Ovary (tissue), 9 donors: ENCODE data around the gene ORMDL2. TPM values are rescaled to one million over a fixed set of nuclear protein-coding genes. Genes with fewer than 3 reads are reported as not detected.

Experiments used
- DNase-seq, 5 donors: peaks; one replicate each; pipeline ENCODE4 v3.0.0-alpha.2; 2019 to 2020
- H3K27ac ChIP-seq, 2 donors: fragments of 200-600 bp; one replicate each; pipeline versions ENCODE4 v1.5.1 to v1.8.0; 2019 to 2022
- H3K27me3 ChIP-seq: fragments of 200-600 bp; one replicate; pipeline ENCODE4 v1.8.0; 2022
- H3K36me3 ChIP-seq: fragments of 200-600 bp; sonication (generic); one replicate; pipeline ENCODE4 v1.5.1; 2019
- H3K4me1 ChIP-seq: one replicate; pipeline ENCODE4 v1.8.1; 2013; ENCODE audit warnings: mild to moderate bottlenecking, moderate library complexity; ENCODE audit not compliant: insufficient read depth
- H3K4me3 ChIP-seq: fragments of 200-600 bp; sonication (generic); one replicate; pipeline ENCODE4 v1.5.1; 2017
- H3K9me3 ChIP-seq, 2 donors: fragments of 200-600 bp in 1 of 2; sonication (generic) in 1 of 2; one replicate each; pipeline versions ENCODE4 v1.5.1 to v1.8.1; 2013 to 2019; ENCODE audit warnings: mild to moderate bottlenecking in 1 of 2, moderate library complexity in 1 of 2
- CTCF ChIP-seq, 3 donors: fragments of 450-650 bp in 2 of 3; fragments of 200-600 bp in 1 of 3; IDR thresholded peaks; one replicate each; pipeline versions ENCODE4 v1.5.1 to v1.8.0; 2016 to 2022; ENCODE audit warnings: antibody characterized with exemption in 3 of 3, mild to moderate bottlenecking in 1 of 3
- EP300 ChIP-seq: sonication (generic); formaldehyde crosslinking; IDR thresholded peaks from one replicate; pipeline ENCODE4 v1.6.1; 2017; ENCODE audit warnings: antibody characterized with exemption
- POLR2A ChIP-seq: fragments of 450-650 bp; IDR thresholded peaks from one replicate; pipeline ENCODE4 v1.6.1; 2017; ENCODE audit warnings: antibody characterized with exemption, mild to moderate bottlenecking, moderate library complexity
- WGBS, 3 donors: extraction: QIAGEN DNeasy Blood & Tissue Kit in 1 of 3; methylation state at CpG; one replicate each; pipeline versions ENCODE4 v1.1.5 to v1.1.7; 2013 to 2017; 5-methylcytosine and 5-hydroxymethylcytosine counted together
- intact Hi-C, 4 donors: fragments of 100-400 bp; cut with DNase I; formaldehyde crosslinking; loops; one replicate each; pipeline versions ENCODE4 v1.11.0 to v1.15.1; 2022 to 2023
- polyA plus RNA-seq, 2 donors: library from polyadenylated mRNA; stranded (reverse); fragments of 200-250 nt in 1 of 2; fragments of 350-450 nt in 1 of 2; fragmentation: Illumina TruSeq in 1 of 2; extraction: RNeasy Lipid Tissue Mini Kit (QIAGEN cat#74804) in 1 of 2; gene quantifications; one replicate each; pipeline ENCODE4 v1.2.3, GENCODE V29; 2013 to 2014
- total RNA-seq, 7 donors: library from RNA; depleted of rRNA in 2 of 7; stranded (reverse); fragments of >200 nt in 2 of 7; fragmentation: NEBNext Ultra II Directional in 3 of 7; extraction: Animal tissue kit (Norgen Biotek cat#: 25700) in 3 of 7; gene quantifications; one replicate each; pipeline versions ENCODE4 v1.1.0 to v1.2.4, GENCODE V29; 2016 to 2023
- donor health status: DM: no; HTN: no; CAD: no; lungs with moderate emphysema.
- donor health status: DM: no; HTN: no; CAD: no.
- donor health status: Bipolar disorder and iron deficiency.
- donor health status: DM: yes; HTN: yes; CAD: no.
- donor health status: DM: no; HTN: no; CAD: no.
- donor health status: DM: yes; HTN: yes; CAD: no.

ORMDL2 gene
- total and polyA plus RNA-seq, 9 donors, result 8.6 to 38.9 (median 20.8) TPM

GRCh38 chr12:55788546-55788945 is 29.3 kb upstream of the ORMDL2 start:
- Histone ChIP-seq H3K9me3 (no peaks in the 10 kb centered on the region), H3K27me3 (no peaks in the 10 kb centered on the region), H3K4me3 (no peak overlapping the region), H3K36me3 (no peaks in the 10 kb centered on the region), H3K27ac (no peak overlapping the region), H3K4me1 (no peaks in the 10 kb centered on the region)
- intact Hi-C loops, result no loop called here
- TF ChIP-seq POLR2A (no peak), EP300 (no peak), CTCF (IDR thresholded peaks at IDR 0.05) (no peak)
- 77 to 82% (median 81%) methylated on average over 7 of the region's 7 CpGs for WGBS, 3 donors
- DNase-seq, result no peak

- DNase-seq, result no peak
- intact Hi-C loops, result no loop called here
- TF ChIP-seq EP300 (no peak), POLR2A (no peak), CTCF (IDR thresholded peaks at IDR 0.05) (no peak)
- H3K36me3 ChIP-seq, result no peaks in the 10 kb centered on the region
- no peaks in the 10 kb centered on the region for H3K4me1 ChIP-seq
- H3K27me3 ChIP-seq, result no peaks in the 10 kb centered on the region
- no peak overlapping the region for H3K27ac ChIP-seq
- no peaks in the 10 kb centered on the region for H3K9me3 ChIP-seq
- no peak overlapping the region for H3K4me3 ChIP-seq
- WGBS, 3 donors, result 84 to 91% (median 86%) methylated on average over 2 of the region's 2 CpGs
Measured at GRCh38 chr12:55789171-55789570, 28.7 kb upstream of the ORMDL2 start.

GRCh38 chr12:55789893-55790292 is 27.9 kb upstream of the ORMDL2 start:
- H3K36me3 ChIP-seq, result no peaks in the 10 kb centered on the region
- DNase-seq, result no peak
- TF ChIP-seq POLR2A, result no peak
- TF ChIP-seq EP300, result no peak
- no peak for TF ChIP-seq CTCF (IDR thresholded peaks at IDR 0.05)
- H3K27ac ChIP-seq, result no peak overlapping the region
- 89 to 92% (median 91%) methylated on average over 4 of the region's 4 CpGs for WGBS, 3 donors
- no peaks in the 10 kb centered on the region for H3K27me3 ChIP-seq
- no peak overlapping the region for H3K4me3 ChIP-seq
- H3K4me1 ChIP-seq, result no peaks in the 10 kb centered on the region
- H3K9me3 ChIP-seq, result no peaks in the 10 kb centered on the region
- intact Hi-C loops, result loop anchor here in 1 of 4 donors (10.0 kb wide), 1 partner anchor 45 kb away; the partner anchor contains the start of gene GDF11

- no peak for DNase-seq
- H3K9me3 ChIP-seq, result no peaks in the 10 kb centered on the region
- H3K4me1 ChIP-seq, result no peaks in the 10 kb centered on the region
- TF ChIP-seq POLR2A (no peak), CTCF (IDR thresholded peaks at IDR 0.05) (no peak), EP300 (no peak)
- H3K27me3 ChIP-seq, result no peaks in the 10 kb centered on the region
- no peak overlapping the region for H3K27ac ChIP-seq
- no peaks in the 10 kb centered on the region for H3K36me3 ChIP-seq
- H3K4me3 ChIP-seq, result no peak overlapping the region
- intact Hi-C loops, result loop anchor here in 1 of 4 donors (10.0 kb wide), 1 partner anchor 51 kb away; the partner anchor contains the start of gene GDF11
Measured at GRCh38 chr12:55795950-55796349, 21.9 kb upstream of the ORMDL2 start.
